ENCODE measurements around the gene DRD2.

The DRD2 gene

DNA sequence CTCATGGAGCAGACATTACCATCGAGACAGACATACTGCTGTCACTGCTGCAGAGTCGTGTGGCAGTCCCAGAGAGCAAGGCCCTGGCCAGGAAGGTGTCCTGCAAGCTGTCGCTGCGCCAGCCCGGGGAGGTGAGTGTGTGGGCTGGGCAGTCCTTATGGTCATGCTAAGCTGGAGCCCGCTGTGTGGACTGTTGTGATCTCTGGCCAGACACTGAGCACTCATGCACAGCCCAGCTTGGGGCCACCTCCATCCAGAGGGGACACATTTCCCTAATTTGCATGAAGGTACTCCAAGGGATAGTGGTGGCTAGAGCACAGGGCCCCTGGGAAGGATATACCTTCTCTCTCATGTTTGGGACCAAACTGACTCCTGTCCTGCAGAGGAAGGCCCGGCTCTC, 78.0 kb downstream of the DRD2 start:
- no peak for DNase-seq

DNA sequence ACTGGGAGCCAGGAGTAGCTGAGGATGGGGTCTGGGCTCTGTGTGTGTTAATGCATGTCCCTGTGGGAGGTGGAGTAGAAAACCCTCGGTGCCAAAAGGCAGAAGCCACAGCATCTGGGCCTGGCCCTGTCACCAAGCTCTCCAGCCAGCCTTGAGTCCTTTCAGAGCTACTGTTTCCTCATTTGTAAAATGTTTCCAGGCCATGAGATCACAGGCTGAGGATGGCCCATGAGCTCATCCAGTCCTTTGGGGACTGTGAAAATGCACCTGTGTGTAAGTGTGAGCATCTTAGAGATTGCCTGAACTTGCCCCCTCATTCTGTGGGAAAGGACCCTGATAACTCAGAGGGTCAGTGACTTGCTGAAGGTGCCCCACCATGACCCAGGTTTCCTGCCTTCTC, 78.5 kb downstream of the DRD2 start:
- no peak for DNase-seq

DNA sequence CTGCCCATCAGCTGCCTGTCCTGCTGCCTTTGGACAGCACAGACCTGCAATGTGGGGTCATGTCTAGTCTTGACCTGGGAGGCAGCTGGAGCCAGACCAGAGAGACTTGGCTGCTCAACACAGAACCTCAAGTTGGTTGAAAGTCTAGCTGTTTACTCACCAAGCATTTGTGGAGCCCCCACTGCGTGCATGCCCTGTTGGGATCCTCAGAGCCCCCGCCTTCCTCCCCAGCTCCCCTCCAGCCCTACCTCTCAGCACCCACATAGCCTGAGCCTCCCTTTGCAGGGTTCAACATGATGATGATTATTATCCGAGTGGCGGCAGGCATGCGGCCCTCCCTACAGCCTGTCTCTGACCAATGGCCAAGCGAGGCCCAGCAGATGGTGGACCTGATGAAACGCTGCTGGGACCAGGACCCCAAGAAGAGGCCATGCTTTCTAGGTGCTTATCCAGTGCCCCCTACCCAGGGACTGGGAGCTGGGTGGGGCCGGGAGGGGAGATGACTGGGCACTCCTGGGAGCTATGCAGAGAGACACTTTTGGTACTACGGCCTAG, 79.3 kb downstream of the DRD2 start:
- no peak for DNase-seq

DNA sequence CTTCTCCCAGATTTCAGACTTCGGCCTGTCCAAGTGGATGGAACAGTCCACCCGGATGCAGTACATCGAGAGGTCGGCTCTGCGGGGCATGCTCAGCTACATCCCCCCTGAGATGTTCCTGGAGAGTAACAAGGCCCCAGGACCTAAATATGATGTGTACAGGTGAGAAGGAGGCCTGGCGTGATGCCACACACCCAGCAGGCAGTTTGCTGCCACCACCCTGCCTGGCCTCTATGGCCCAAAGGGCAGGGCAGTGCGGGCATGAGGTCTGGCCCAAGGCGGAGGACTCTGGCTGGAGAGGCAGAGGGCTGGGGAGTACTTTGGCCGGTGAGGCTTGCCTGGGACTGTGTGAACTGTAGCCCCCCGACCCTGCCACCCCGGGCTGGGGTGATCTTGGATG, 80.3 kb downstream of the DRD2 start:
- no peak for DNase-seq

DNA sequence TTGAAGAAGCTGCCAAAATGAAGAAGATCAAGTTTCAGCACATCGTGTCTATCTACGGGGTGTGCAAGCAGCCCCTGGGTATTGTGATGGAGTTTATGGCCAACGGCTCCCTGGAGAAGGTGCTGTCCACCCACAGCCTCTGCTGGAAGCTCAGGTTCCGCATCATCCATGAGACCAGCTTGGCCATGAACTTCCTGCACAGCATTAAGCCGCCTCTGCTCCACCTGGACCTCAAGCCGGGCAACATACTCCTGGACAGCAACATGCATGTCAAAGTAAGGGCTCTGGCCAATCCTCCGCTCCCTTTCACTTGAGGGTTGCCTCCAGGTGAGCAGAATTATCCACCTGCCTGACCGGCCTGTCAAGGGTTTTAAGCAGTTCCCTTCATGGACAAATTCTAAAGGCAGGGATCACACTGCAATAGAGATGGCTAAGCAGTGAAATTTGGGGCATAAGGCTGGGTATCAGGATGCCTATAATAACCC, 81.7 kb downstream of the DRD2 start:
- DNase-seq = no peak

DNA sequence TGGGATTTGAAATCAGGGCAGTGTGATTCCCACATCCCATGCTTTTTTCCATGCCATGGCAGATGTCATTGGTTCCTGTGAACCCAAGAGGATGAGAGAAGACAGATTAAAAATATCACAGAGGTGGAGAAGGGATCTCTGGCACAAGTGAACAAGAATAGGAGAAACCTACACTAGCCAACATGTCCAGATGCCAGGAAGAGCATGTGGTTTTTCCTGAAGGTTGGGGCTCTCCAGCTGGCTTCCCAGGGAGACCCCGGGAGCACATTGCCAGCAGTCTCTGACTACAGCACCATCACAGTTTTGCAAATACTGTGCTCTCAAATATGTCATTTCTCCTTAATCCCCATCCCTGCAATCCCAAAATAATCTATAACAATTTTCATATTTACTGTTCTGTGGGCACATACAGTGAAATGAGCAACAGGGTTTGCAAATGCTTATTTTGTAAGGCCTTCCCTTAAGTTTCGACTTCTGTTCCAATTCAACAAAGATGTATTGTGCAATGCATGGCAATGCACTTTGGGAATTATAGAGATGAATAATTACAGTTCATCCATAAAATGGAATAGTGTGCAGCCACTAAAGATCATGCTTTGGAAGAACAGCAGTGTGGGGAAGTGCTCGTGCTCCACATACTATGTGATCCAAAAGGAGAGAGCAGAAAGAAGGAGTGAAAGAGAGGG, 82.8 kb downstream of the DRD2 start:
- DNase-seq = no peak

DNA sequence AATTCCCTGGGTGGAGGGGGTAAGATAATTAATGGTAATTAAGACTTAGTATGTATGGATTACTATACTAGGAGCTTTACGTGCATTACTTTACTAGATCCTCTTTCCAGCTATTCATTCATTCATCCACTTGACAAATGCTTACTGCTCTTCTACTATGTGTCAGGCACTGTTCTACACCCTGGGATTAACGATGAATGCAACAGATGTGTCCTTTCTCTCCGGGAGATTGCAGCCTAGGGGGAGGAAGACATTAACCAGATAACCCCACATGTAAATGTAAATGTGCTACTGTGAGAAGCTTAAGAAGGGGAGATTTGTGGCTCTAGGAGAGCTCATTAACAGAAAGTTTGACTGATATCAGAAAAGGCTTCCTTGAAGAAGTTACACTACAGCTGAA, 85.9 kb downstream of the DRD2 start:
- DNase-seq = no peak

DNA sequence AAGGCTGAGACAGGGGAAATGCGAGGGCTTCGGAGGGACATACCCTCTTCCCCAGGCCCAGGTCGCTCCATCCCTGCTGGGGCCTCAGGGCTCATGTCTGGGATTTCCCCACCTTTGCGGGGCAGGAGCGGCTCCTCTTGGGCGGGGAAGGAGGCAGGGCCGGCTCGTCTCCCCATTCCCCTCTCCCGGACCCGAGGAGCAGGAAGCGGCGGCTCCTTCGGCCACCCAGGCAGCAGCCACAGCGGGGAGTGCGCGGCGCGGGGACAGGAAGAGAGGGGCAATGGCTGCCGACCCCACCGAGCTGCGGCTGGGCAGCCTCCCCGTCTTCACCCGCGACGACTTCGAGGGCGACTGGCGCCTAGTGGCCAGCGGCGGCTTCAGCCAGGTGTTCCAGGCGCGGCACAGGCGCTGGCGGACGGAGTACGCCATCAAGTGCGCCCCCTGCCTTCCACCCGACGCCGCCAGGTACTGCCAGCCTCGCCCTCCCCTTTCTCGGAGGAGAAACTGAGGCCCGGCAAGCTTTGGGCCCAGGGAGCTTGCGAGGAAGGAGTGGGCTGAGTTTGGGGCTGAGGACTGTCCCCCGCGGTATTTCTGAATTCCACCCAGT, 87.5 kb downstream of the DRD2 start, which contains the start of gene ANKK1:
Gene ANKK1, plus strand, starts transcription at position 175 of the 607 bp plus-strand sequence. Its CDS starts 106 bp downstream, at position 281.
- DNase-seq = no peak

DNA sequence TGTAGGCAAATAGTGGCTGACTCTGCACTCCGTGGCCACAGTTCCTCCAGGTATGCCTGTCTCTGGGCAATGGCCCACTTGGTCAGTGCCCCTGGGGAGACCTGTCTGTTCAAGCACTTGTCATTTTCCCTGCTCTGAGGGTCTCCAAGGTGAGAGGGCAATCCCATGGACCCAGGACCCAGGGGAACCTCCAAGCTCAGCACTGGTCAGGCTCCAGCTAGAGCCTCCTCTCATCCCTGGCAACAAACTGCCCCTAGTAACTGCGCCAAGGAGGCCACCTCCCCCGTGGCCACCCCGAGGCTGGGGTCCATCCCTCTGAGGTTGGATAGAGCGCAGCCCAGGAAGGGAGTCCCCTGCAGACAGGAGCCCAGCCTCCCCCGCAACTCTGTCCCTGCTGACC, 88.3 kb downstream of the DRD2 start:
- no peak for DNase-seq

DNA sequence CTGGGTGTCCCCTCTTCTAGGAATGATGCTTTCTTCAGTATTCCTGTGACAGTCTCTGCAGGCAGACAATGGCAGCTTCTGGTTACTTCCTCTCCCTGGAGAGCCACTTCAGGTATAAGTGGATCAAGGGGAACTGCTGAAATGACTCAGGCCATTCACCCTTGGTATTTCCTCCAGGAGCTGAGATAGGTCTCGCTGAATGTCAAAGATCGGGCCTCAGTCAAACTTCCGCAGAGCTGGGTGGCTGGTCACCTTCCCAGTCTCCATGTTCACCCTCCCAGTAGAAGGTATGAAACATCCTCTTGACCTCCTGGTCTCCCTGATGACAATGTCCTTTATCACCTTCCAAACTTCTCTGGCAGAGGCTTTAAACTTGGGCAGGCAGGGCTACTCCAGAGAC, 89.4 kb downstream of the DRD2 start:
- DNase-seq = no peak

DNA sequence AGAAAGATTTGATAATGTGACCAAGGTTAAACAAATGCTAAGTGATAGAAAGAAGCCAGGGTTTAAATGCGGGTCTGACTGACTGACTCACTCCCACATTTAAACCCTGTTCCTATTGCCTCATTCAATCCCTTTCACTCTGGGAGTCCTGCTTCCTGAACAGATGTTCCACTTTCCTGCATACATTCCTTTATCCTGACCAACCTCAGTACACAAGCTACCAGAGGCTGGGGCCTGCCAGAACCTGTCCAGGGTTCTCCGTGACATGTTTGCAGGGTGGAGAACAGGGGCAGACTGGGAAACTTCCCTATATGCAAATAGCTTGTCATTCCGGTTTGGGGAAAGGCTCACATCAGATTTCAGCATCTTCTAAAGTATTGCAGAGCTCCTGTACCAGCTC, 90.6 kb downstream of the DRD2 start:
- no peak for DNase-seq

DNA sequence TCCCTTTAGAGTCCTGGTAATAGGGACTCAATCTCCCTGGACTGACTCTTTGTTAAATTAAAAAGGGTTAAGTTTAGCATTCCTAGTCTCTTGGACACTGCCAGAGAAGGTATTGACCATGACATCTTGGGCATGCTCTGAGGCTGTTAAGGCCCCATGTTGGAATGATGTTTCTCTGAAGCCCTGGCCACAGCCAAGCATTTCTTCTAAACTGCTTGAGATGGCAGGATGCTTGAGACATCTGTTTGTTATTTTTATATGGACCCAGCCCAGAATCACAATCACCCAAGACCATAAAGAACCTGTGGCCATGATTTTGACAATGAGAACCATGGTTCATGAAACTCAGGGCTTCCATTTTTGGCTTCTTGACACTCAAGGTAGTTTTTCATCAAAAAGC, 93.1 kb downstream of the DRD2 start:
- DNase-seq = no peak

DNA sequence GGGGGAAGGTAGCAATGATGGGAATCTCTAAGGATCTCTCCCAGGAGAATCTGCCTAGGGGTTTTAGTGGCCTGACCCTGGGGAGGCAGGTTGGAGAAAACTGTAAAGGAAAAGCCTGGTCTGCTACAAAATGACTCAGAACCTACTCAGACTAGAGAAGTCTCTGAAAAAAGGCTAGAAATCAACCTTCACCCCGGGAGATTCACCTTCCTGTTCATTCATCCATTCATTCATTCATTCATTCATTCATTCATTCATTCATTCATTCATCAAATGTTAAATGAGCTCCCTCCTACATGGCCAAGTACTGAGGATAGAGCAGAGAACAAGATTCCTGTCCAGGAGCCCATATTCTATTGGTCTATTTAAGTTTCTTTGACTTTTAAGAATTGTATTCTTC, 96.5 kb downstream of the DRD2 start:
- no peak for DNase-seq

DNA sequence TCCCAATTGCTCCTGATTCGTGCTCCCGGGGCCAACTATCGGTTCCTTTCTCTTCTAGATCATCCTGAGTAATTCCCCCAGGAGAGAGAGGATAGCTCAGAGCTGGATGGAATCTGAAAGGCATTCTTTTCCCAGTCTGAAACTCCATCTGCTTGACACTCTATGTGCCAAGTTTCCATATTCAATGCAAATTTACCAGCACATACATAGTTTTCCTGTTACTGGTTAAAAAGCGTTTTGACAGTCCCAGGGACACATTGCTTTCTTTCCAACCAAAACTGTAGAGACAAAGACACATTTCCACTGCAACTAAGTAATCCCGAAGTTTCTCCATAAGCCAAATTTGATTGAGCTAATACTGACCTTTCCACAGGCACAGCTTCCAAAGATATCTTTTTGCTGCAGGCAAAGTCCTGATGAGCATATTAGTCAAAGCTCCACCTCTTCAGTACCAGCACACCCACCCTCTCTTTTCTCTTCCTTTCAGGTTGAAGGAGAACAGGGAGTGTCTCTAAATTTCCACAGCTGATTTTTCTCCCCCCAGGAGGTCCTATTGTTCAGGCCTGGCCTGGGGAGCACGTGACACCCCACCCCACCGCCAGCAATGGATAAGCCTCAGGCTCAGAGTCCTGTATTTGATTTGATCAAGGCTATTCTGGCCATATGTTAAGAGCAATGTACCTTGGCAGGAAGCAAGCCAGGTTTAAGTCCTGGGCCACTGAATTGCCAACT, 97.4 kb downstream of the DRD2 start:
- DNase-seq = no peak

DNA sequence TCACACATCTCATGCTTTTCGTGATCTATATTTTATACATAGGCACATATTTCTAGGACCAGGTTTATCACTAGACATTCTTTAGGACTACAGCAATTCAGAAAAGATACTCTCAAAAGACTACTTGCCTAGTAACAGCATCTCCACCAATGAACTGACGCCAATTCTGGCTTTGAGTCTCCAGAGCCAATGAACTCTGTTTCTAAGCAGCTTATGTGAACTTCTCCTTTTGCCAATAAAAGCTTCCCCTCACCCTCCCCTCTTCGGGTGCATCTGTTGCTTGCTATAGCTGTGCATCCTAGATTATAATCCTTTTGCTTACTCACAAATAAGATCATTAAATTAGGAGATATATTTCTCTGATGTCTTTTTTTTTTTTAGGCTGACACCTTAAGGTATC, 99.0 kb downstream of the DRD2 start:
- DNase-seq = no peak

DNA sequence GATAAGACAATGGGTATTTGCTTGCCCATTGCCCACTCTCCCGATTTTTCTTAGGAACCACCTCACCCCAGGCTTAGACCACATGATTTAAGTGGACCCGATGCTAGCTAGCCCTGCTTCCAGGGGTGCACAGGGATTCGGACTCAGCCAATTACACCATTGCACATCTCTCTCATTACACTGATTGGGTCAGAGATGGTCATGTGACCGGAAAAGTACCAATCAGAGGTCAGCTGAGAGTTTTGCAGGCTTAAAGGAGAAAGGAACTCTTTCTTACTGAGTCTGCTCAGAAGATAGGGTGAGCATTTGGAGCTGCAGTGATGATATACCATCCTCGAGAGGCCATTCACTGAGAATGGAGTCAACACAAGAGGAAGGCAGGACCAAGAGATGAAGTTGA, 99.8 kb downstream of the DRD2 start:
- DNase-seq = no peak

DNA sequence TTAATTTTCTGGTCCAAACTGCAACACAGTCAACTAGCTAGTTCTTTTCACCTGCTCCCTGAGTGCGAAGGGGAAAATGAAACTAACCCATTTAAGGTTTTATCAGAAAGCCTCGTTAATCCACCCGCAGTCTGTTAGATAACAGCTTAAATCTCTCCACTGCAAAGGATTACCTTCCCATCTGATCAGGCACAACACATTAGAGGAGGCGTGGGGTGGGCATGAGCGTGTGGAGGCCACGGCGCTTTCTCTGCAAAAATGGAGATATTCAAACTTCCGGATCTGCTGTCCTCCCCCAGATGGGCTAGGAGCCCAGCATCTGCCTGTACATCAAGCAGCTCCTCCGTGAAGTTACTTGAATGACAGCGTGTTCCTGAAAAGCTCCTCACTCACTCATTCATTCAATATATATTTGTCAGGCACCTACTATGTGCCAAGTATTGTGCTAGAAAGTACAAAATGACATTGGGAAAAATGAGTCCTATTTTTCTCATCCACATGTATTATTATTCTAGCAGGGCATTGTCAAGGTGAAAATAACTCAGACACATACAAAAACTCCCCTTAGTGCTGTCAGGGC, 101.1 kb downstream of the DRD2 start:
- no peak for DNase-seq

DNA sequence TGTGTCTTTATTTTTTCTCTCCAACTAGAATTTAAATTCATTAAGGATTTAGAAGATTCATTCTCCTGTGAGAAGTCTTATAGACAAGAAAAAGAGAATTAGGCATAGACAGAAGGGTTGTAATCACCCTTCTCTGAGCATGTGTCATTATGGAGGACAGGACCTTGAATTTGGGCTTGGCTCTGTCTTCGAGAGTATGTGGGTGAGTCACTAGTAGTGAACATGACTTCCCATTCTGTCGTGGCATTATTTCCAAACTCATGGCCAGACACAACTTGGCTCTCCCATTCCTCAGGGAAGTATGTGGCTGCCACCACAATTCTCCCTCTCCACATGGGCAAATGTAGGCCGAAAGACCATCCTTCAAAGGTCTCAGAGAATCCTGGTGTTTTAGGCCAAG, 101.9 kb downstream of the DRD2 start:
- no peak for DNase-seq

DNA sequence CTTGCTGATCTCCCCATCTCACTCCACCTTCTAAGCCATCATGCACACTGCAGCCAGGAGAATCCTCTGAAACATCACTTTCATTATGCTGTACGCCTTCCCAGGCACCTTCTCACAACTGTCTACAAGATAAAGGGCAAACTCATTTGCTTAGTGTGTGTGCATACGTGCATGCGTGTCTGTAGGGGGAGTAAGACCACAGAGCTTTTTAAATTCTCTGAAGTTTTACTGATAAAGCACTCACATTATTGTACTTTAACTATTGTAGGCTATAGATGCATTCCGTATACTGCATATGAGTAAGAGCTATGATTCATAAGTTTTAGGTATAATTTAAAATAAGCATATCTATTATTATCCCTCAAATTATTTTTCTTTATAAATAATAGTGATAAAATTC, 102.9 kb downstream of the DRD2 start:
- no peak for DNase-seq

DNA sequence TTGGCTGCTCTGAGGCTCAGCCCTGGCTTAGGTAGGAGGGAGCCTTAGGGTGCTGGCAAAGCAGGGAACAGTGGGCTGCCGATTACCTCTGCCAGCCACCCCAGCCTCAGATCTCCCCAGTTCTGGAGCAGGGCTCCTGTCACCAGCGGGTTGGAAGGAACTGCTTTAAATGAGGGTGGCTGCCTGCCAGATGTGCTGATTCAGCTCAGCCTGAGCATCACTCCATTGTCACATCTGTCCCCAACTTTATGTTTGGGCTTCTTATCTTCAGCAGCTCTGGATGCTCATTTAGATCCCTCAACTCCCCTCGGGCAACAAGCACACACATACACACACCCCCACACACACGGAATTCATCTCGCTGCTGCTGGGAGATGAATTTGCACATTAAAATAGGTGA, 104.6 kb downstream of the DRD2 start:
- no peak for DNase-seq

DNA sequence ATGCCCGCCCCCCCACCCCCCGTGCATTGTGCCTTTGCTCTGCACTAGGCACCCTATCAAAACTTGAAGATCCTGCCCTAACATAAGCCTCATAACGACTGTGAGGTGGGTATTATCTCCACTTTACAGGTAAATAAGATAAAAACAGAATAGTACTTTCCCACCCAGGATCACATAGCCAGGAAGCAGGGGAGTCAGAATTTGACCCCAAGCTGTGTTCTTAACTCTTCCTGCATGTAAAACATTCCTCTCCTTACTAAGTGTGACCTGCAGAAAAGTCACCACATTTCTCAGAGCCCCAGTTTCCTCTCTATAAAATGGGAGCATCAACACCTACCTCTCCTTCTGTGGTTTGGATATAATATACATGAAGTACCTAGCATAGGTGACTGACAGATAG, 105.8 kb downstream of the DRD2 start:
- DNase-seq = no peak

DNA sequence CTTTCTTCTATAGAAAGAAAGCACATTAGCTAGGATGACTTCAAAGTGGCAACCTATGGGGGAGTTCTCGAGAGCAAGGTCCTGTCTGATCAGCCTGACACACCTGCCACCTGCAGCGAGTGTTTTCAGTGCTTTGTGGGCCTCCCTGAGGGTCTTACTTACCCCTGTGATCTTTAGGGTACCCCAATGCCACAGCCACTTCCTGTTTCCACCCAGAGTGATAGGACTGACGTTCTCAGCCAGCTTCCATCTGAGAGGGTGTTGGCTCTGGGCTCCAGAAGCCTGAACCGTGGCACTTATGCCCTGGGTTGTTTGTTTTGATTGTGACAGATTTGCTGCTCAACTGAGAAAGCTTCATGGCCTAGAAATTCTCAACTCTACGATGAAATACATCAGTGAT, 109.3 kb downstream of the DRD2 start:
- no peak for DNase-seq

DNA sequence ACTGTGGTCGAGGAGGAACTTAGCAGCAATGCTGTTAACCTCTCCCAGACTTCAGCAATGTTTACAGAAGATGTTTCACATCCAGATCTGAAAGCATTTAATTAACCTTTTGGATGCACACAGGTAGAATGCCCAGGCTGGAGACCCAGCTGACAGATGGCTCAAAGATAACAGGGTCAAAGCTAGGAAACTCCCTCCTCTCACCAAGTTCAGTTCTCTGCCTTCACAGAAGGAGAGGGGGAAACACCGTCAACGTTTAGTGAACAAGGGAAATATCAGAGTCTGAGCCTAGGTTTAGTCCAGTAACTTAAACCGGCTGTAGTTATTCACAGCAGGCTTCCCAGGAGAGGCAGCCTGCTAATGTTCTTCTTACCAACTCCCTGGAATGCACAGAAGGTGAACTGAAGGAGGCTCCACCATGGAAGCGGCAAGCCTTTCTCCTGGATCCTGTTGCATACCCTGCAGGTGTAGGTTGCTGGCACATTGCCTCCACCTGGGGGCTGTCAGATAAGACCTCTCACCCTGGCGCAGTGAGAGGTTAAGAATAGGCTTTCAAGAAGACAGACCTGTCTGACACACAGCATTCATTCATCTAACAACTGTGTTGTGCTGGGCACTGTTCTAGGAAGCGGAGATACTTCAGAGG, 111.1 kb downstream of the DRD2 start:
- DNase-seq = no peak
